DOHH2 (cell line): ENCODE measurements around the gene PTK7.

Source experiments
- EZH2phosphoT487 ChIP-seq: fragments of 200-600 bp; sonication (generic); IDR thresholded peaks from 2 replicates; pipeline ENCODE4 v1.6.1; 2017; ENCODE audit warnings: borderline replicate concordance, mild to moderate bottlenecking, antibody characterized with exemption, low read length, moderate library complexity, mixed read lengths
- TF ChIP-seq, protein P1 (sequence below): fragments of 200-600 bp; sonication (generic); IDR thresholded peaks from one replicate; pipeline ENCODE4 v1.5.1; 2014; ENCODE audit warnings: antibody characterized with exemption, mild to moderate bottlenecking, low read depth, low read length; ENCODE audit not compliant: poor library complexity, severe bottlenecking

DNA sequence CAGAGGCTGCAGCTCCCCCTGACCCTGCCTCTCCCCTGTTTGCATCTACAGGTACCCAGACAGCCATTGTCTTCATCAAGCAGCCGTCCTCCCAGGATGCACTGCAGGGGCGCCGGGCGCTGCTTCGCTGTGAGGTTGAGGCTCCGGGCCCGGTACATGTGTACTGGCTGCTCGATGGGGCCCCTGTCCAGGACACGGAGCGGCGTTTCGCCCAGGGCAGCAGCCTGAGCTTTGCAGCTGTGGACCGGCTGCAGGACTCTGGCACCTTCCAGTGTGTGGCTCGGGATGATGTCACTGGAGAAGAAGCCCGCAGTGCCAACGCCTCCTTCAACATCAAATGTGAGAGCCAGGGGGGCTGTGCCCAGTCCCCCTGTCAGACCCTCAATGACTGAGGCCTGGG lies 52.8 kb downstream of the PTK7 start:
- TF ChIP-seq, protein P1, sequence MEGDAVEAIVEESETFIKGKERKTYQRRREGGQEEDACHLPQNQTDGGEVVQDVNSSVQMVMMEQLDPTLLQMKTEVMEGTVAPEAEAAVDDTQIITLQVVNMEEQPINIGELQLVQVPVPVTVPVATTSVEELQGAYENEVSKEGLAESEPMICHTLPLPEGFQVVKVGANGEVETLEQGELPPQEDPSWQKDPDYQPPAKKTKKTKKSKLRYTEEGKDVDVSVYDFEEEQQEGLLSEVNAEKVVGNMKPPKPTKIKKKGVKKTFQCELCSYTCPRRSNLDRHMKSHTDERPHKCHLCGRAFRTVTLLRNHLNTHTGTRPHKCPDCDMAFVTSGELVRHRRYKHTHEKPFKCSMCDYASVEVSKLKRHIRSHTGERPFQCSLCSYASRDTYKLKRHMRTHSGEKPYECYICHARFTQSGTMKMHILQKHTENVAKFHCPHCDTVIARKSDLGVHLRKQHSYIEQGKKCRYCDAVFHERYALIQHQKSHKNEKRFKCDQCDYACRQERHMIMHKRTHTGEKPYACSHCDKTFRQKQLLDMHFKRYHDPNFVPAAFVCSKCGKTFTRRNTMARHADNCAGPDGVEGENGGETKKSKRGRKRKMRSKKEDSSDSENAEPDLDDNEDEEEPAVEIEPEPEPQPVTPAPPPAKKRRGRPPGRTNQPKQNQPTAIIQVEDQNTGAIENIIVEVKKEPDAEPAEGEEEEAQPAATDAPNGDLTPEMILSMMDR, result no peak
- TF ChIP-seq EZH2phosphoT487, result no peak
